ENCODE measurements around the gene NCAM1.

NCAM1 gene

GRCh38 chr11:113251281-113251680 is 290.1 kb downstream of the NCAM1 start:
- DNase-seq (ENCODE audit: low spot score): no peak

- DNase-seq (ENCODE audit: low spot score): no peak
Observed at GRCh38 chr11:113253406-113253805, 292.2 kb downstream of the NCAM1 start.

GRCh38 chr11:113255096-113255495 is 293.9 kb downstream of the NCAM1 start:
- no peak for DNase-seq (ENCODE audit: low spot score)

- DNase-seq (ENCODE audit: low spot score): no peak
Observed at GRCh38 chr11:113255741-113256140, 294.5 kb downstream of the NCAM1 start.

- no peak for DNase-seq (ENCODE audit: low spot score)
Observed at GRCh38 chr11:113256431-113257202, 295.4 kb downstream of the NCAM1 start.

GRCh38 chr11:113260096-113260425 is 298.8 kb downstream of the NCAM1 start:
- DNase-seq (ENCODE audit: low spot score): no peak

GRCh38 chr11:113260541-113260940 is 299.3 kb downstream of the NCAM1 start:
- no peak for DNase-seq (ENCODE audit: low spot score)

- peak; percentile 66 for DNase-seq (ENCODE audit: low spot score)
Observed at GRCh38 chr11:113261709-113262475, 300.7 kb downstream of the NCAM1 start.

- no peak for DNase-seq (ENCODE audit: low spot score)
Observed at GRCh38 chr11:113262594-113262993, 301.4 kb downstream of the NCAM1 start.

- DNase-seq (ENCODE audit: low spot score): no peak
Observed at GRCh38 chr11:113263458-113264259, 302.4 kb downstream of the NCAM1 start.

GRCh38 chr11:113265362-113265761 is 304.1 kb downstream of the NCAM1 start:
- DNase-seq (ENCODE audit: low spot score): no peak

GRCh38 chr11:113267493-113267892 is 306.3 kb downstream of the NCAM1 start:
- DNase-seq (ENCODE audit: low spot score): peak; percentile 90

GRCh38 chr11:113269096-113269495 is 307.9 kb downstream of the NCAM1 start:
- no peak for DNase-seq (ENCODE audit: low spot score)

GRCh38 chr11:113269636-113270035 is 308.4 kb downstream of the NCAM1 start:
- DNase-seq (ENCODE audit: low spot score): no peak

GRCh38 chr11:113270080-113270479 is 308.9 kb downstream of the NCAM1 start:
- no peak for DNase-seq (ENCODE audit: low spot score)

- DNase-seq (ENCODE audit: low spot score): no peak
Observed at GRCh38 chr11:113271551-113272245, 310.5 kb downstream of the NCAM1 start.

- DNase-seq (ENCODE audit: low spot score): no peak
Observed at GRCh38 chr11:113272281-113272680, 311.1 kb downstream of the NCAM1 start.

GRCh38 chr11:113272927-113273615 is 311.9 kb downstream of the NCAM1 start:
- DNase-seq (ENCODE audit: low spot score): no peak

GRCh38 chr11:113273720-113274119 is 312.5 kb downstream of the NCAM1 start:
- DNase-seq (ENCODE audit: low spot score): no peak

GRCh38 chr11:113274713-113275582 is 313.7 kb downstream of the NCAM1 start:
- DNase-seq (ENCODE audit: low spot score): peak; percentile 53

All from Ammon's horn (tissue), 1 donor.